Activated T-helper 9 cell treated with anti-CD3 and anti-CD28 coated beads, Interleukin-2, amount 50 U/mL, for 16 hours (primary cell): Measurements from ENCODE around the gene PC.
"Not testable (repeated sequence)": the region's sequence is repeated elsewhere in the genome, so short reads cannot be mapped to it uniquely, and the experiment has no call there.

Experiments used
- DNase-seq: peaks from one replicate; pipeline ENCODE4 v3.0.0-alpha.2; 2020; ENCODE audit warnings: low read depth

Gene PC

GRCh38 chr11:66842501-66842895 is 115.7 kb downstream of the PC start:
- DNase-seq: no peak

GRCh38 chr11:66841861-66842260 is 116.3 kb downstream of the PC start:
- DNase-seq: no peak

GRCh38 chr11:66840317-66841091 is 117.7 kb downstream of the PC start:
- DNase-seq: no peak

GRCh38 chr11:66835768-66836405 is 122.3 kb downstream of the PC start:
- no peak for DNase-seq

GRCh38 chr11:66834943-66835342 is 123.2 kb downstream of the PC start:
- no peak for DNase-seq

- no peak for DNase-seq
These were observed 123.7 kb downstream of the PC start for GRCh38 chr11:66834539-66834845.

GRCh38 chr11:66824573-66824972 is 133.6 kb downstream of the PC start:
- DNase-seq: not testable (repeated sequence)

- DNase-seq: no peak
These were observed 134.5 kb downstream of the PC start for GRCh38 chr11:66823700-66824099.

GRCh38 chr11:66820901-66821300 is 137.3 kb downstream of the PC start:
- no peak for DNase-seq

- no peak for DNase-seq
These were observed 137.8 kb downstream of the PC start for GRCh38 chr11:66820381-66820780.

GRCh38 chr11:66818231-66818955 is 139.8 kb downstream of the PC start:
- no peak for DNase-seq

GRCh38 chr11:66815646-66816045 is 142.5 kb downstream of the PC start:
- DNase-seq: no peak

GRCh38 chr11:66814678-66815077 is 143.5 kb downstream of the PC start:
- no peak for DNase-seq

GRCh38 chr11:66810576-66811185 is 147.5 kb downstream of the PC start:
- DNase-seq: no peak

- DNase-seq: no peak
These were observed 148.6 kb downstream of the PC start for GRCh38 chr11:66809592-66809991.

- no peak for DNase-seq
These were observed 157.3 kb downstream of the PC start for GRCh38 chr11:66800720-66801428.

- DNase-seq: not testable (repeated sequence)
These were observed 158.4 kb downstream of the PC start for GRCh38 chr11:66799815-66800214.
